Endothelial cell (in vitro differentiated cells): ENCODE data around the gene ANO10. TPM values are rescaled to one million over a fixed set of nuclear protein-coding genes. Genes with fewer than 3 reads are reported as not detected.

ENCODE experiments used
- DNase-seq: peaks from one replicate; pipeline ENCODE4 v3.0.0; 2021; ENCODE audit warnings: low spot score
- H3K27ac Mint-ChIP-seq: one replicate; pipeline ENCODE4 v1.8.0; 2021; ENCODE audit warnings: mixed read lengths, inconsistent platforms; ENCODE audit not compliant: unreplicated experiment
- H3K27me3 Mint-ChIP-seq: one replicate; pipeline ENCODE4 v1.8.0; 2021; ENCODE audit warnings: mild to moderate bottlenecking, moderate library complexity, mixed read lengths, inconsistent platforms; ENCODE audit not compliant: unreplicated experiment
- H3K36me3 Mint-ChIP-seq: one replicate; pipeline ENCODE4 v1.8.0; 2021; ENCODE audit warnings: mild to moderate bottlenecking, low read depth, mixed read lengths, inconsistent platforms; ENCODE audit not compliant: unreplicated experiment
- H3K4me1 Mint-ChIP-seq: one replicate; pipeline ENCODE4 v1.8.0; 2021; ENCODE audit warnings: mild to moderate bottlenecking, mixed read lengths, inconsistent platforms; ENCODE audit not compliant: unreplicated experiment
- H3K4me3 Mint-ChIP-seq: one replicate; pipeline ENCODE4 v1.8.0; 2021; ENCODE audit warnings: mild to moderate bottlenecking, mixed read lengths, inconsistent platforms; ENCODE audit not compliant: unreplicated experiment
- H3K9me3 Mint-ChIP-seq: one replicate; pipeline ENCODE4 v1.8.0; 2021; ENCODE audit warnings: mixed read lengths, inconsistent platforms; ENCODE audit not compliant: unreplicated experiment
- CTCF ChIP-seq: fragments of 200-600 bp; sonication (generic); IDR thresholded peaks from one replicate; pipeline ENCODE4 v1.5.0; 2021; ENCODE audit warnings: antibody characterized with exemption; ENCODE audit not compliant: unreplicated experiment
- total RNA-seq: library from RNA; stranded (reverse); fragmentation: NEBNext Ultra II Directional; extraction: Animal tissue kit (Norgen Biotek cat#: 25700); gene quantifications from one replicate; pipeline ENCODE4 v1.2.1, GENCODE V29; 2021; ENCODE audit not compliant: unreplicated experiment

ANO10 gene
- total RNA-seq, 1 donor from 2014 or later, result 112 TPM

DNA sequence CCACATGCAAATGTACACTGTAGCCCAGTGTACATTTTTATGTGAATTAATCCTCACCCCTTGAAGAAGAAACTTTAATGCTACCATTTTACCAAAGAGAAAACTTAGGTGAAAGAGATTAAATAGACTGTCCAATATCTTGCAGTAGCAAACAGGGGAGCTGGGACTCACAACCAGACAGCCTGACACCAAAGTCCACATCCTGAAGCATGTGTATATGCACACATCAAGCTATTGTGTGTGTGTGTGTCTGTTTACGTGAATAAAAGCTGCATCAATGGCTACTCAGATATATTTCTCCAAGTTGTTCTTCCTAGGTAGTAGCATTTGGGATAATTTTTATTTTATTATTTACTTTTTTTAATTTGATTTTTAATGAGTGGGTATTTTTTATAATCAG is 6.7 kb downstream of the ANO10 start:
- peaks cover 17% of the 10 kb centered on the region for H3K4me1 Mint-ChIP-seq
- no peak for TF ChIP-seq CTCF
- DNase-seq, result no peak
- no peaks in the 10 kb centered on the region for H3K9me3 Mint-ChIP-seq
- H3K27ac Mint-ChIP-seq, result no peak overlapping the region
- no peak overlapping the region for H3K4me3 Mint-ChIP-seq
- H3K36me3 Mint-ChIP-seq, result peaks cover 4% of the 10 kb centered on the region
- peaks cover 4% of the 10 kb centered on the region for H3K27me3 Mint-ChIP-seq

DNA sequence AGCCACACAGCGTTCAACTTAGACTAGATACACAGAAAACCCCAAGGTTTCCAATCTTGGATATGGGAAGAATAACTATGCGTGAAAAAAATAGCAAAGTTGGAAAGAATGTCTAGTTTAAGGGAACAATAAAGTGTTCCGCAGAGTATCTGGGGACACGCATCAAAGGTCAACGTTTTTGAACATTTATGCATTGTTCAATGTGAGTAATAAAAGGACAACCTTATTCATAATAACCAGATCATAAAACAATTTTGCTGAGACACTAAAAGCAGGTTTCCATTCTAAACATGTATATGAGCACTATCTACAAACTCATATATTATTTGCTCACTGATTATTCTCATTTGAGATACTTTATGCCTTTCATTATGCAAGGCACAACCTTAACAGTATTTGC is 7.8 kb downstream of the ANO10 start:
- H3K27ac Mint-ChIP-seq, result no peak overlapping the region
- TF ChIP-seq CTCF, result no peak
- H3K4me3 Mint-ChIP-seq, result no peak overlapping the region
- no peak for DNase-seq
- H3K36me3 Mint-ChIP-seq, result peaks cover 4% of the 10 kb centered on the region
- H3K27me3 Mint-ChIP-seq, result peaks cover 3% of the 10 kb centered on the region
- no peaks in the 10 kb centered on the region for H3K9me3 Mint-ChIP-seq
- peaks cover 14% of the 10 kb centered on the region for H3K4me1 Mint-ChIP-seq

GRCh38 chr3:43612419-43612818 is 9.4 kb downstream of the ANO10 start:
- H3K36me3 Mint-ChIP-seq, result peaks cover 4% of the 10 kb centered on the region
- no peaks in the 10 kb centered on the region for H3K9me3 Mint-ChIP-seq
- no peak for TF ChIP-seq CTCF
- no peak overlapping the region for H3K27ac Mint-ChIP-seq
- peaks cover 5% of the 10 kb centered on the region for H3K4me1 Mint-ChIP-seq
- no peak overlapping the region for H3K4me3 Mint-ChIP-seq
- peaks cover 1% of the 10 kb centered on the region for H3K27me3 Mint-ChIP-seq
- DNase-seq, result no peak

GRCh38 chr3:43609406-43609805 is 12.4 kb downstream of the ANO10 start:
- Mint-ChIP-seq H3K4me3 (no peak overlapping the region), H3K36me3 (peaks cover 9% of the 10 kb centered on the region), H3K4me1 (peaks cover 13% of the 10 kb centered on the region)

DNA sequence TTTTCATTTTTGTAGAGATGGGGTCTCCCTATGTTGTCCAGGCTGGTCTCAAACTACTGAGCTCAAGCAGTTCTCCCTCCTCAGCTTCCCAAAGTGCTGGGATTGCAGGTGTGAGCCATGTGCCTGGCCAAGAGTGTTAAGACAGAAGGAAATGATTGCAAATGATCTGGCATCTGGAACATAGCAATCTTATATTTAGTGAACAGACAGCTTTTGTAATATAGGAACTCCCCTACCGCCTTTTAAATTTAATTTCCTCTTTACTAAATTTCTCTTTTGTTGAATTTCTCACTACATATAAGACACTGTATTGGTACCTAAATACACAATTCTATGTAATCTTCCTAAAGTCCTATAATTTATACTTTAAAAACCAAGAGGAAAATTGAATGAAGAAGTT is 13.1 kb downstream of the ANO10 start:
- H3K36me3 Mint-ChIP-seq, result peaks cover 9% of the 10 kb centered on the region
- DNase-seq, result no peak
- no peaks in the 10 kb centered on the region for H3K9me3 Mint-ChIP-seq
- H3K27ac Mint-ChIP-seq, result no peak overlapping the region
- TF ChIP-seq CTCF, result no peak
- peaks cover 13% of the 10 kb centered on the region for H3K4me1 Mint-ChIP-seq
- no peak overlapping the region for H3K4me3 Mint-ChIP-seq
- H3K27me3 Mint-ChIP-seq, result peaks cover 1% of the 10 kb centered on the region

More at GRCh38 chr3:43609406-43609805, 12.4 kb downstream of the ANO10 start:
- no peak for TF ChIP-seq CTCF
- Mint-ChIP-seq H3K27ac (no peak overlapping the region), H3K27me3 (peaks cover 1% of the 10 kb centered on the region), H3K9me3 (no peaks in the 10 kb centered on the region)
- DNase-seq, result no peak
